ENCODE results near the gene NDUFB10.

The NDUFB10 gene

GRCh38 chr16:1929578-1930337 lies 29.6 kb upstream of the NDUFB10 start:
- Histone ChIP-seq H3K36me3 (no peaks in the 10 kb centered on the region), H3K27ac (peak overlapping the region; percentile 52), H3K9me3 (ENCODE audit: severe bottlenecking) (no peaks in the 10 kb centered on the region), H3K27me3 (ENCODE audit: insufficient read depth, low read depth, severe bottlenecking) (no peaks in the 10 kb centered on the region), H3K4me3 (ENCODE audit: low read depth, low read length) (peak overlapping the region; percentile 48)
- DNase-seq, result peak; percentile 86
- peak; percentile 90 for TF ChIP-seq CTCF (IDR thresholded peaks at IDR 0.05; ENCODE audit: low read depth, low read length)

DNA sequence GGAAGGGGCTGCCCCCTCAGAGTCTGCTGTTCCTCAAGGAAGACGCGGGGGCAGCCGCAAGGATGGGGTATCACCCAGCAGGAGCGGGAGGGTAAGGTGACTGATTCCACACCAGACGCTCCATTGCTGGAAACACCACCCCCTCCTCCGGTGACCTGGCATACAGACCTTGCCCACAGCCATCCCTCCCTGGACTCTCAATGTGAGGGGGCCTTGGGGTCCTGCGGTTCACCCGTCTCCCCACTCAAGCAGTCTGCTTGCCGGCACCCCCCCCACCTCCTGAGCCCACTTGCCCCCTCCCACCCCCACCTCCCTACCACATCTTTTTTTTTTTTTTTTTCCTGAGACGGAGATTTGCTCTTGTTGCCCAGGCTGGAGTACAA lies 29.0 kb upstream of the NDUFB10 start:
- no peak for TF ChIP-seq CTCF (IDR thresholded peaks at IDR 0.05; ENCODE audit: low read depth, low read length)
- Histone ChIP-seq H3K9me3 (ENCODE audit: severe bottlenecking) (no peaks in the 10 kb centered on the region), H3K36me3 (no peaks in the 10 kb centered on the region), H3K4me3 (ENCODE audit: low read depth, low read length) (no peak overlapping the region), H3K27me3 (ENCODE audit: insufficient read depth, low read depth, severe bottlenecking) (no peaks in the 10 kb centered on the region), H3K27ac (no peak overlapping the region; the same call in 1 of the 2 replicates)
- no peak for DNase-seq

- no peaks in the 10 kb centered on the region for H3K27me3 ChIP-seq (ENCODE audit: insufficient read depth, low read depth, severe bottlenecking)
- H3K36me3 ChIP-seq, result no peaks in the 10 kb centered on the region
- peak; percentile 69 for DNase-seq
- H3K9me3 ChIP-seq (ENCODE audit: severe bottlenecking), result no peaks in the 10 kb centered on the region
- no peak overlapping the region for H3K4me3 ChIP-seq (ENCODE audit: low read depth, low read length)
- peak; percentile 61 for TF ChIP-seq CTCF (IDR thresholded peaks at IDR 0.05; ENCODE audit: low read depth, low read length)
- peak overlapping the region; percentile 14; the same call in 1 of the 2 replicates for H3K27ac ChIP-seq
Observed at GRCh38 chr16:1932050-1933028, 27.0 kb upstream of the NDUFB10 start.

- Histone ChIP-seq H3K36me3 (peaks cover 2% of the 10 kb centered on the region), H3K27me3 (ENCODE audit: insufficient read depth, low read depth, severe bottlenecking) (no peaks in the 10 kb centered on the region), H3K27ac (no peak overlapping the region), H3K9me3 (ENCODE audit: severe bottlenecking) (no peaks in the 10 kb centered on the region), H3K4me3 (ENCODE audit: low read depth, low read length) (no peak overlapping the region)
- TF ChIP-seq CTCF (IDR thresholded peaks at IDR 0.05; ENCODE audit: low read depth, low read length), result no peak
- no peak for DNase-seq
Observed at GRCh38 chr16:1933097-1933661, 26.2 kb upstream of the NDUFB10 start.

- Histone ChIP-seq H3K9me3 (ENCODE audit: severe bottlenecking) (no peaks in the 10 kb centered on the region), H3K36me3 (peaks cover 16% of the 10 kb centered on the region), H3K27ac (no peak overlapping the region), H3K4me3 (ENCODE audit: low read depth, low read length) (no peak overlapping the region), H3K27me3 (ENCODE audit: insufficient read depth, low read depth, severe bottlenecking) (no peaks in the 10 kb centered on the region)
- TF ChIP-seq CTCF (IDR thresholded peaks at IDR 0.05; ENCODE audit: low read depth, low read length), result no peak
- DNase-seq, result no peak
Observed at GRCh38 chr16:1936945-1937479, 22.3 kb upstream of the NDUFB10 start.

Measured in WERI-Rb-1 (cell line).